Ovary (tissue), 9 donors: ENCODE data around the gene PLEKHO2. TPM values are rescaled to one million over a fixed set of nuclear protein-coding genes. Genes with fewer than 3 reads are reported as not detected.

ENCODE experiments used
- DNase-seq, 5 donors: peaks; one replicate each; pipeline ENCODE4 v3.0.0-alpha.2; 2019 to 2020
- H3K27ac ChIP-seq, 2 donors: fragments of 200-600 bp; one replicate each; pipeline versions ENCODE4 v1.5.1 to v1.8.0; 2019 to 2022
- H3K27me3 ChIP-seq: fragments of 200-600 bp; one replicate; pipeline ENCODE4 v1.8.0; 2022
- H3K36me3 ChIP-seq: fragments of 200-600 bp; sonication (generic); one replicate; pipeline ENCODE4 v1.5.1; 2019
- H3K4me1 ChIP-seq: one replicate; pipeline ENCODE4 v1.8.1; 2013; ENCODE audit warnings: mild to moderate bottlenecking, moderate library complexity; ENCODE audit not compliant: insufficient read depth
- H3K4me3 ChIP-seq: fragments of 200-600 bp; sonication (generic); one replicate; pipeline ENCODE4 v1.5.1; 2017
- H3K9me3 ChIP-seq, 2 donors: fragments of 200-600 bp in 1 of 2; sonication (generic) in 1 of 2; one replicate each; pipeline versions ENCODE4 v1.5.1 to v1.8.1; 2013 to 2019; ENCODE audit warnings: mild to moderate bottlenecking in 1 of 2, moderate library complexity in 1 of 2
- EP300 ChIP-seq: sonication (generic); formaldehyde crosslinking; IDR thresholded peaks from one replicate; pipeline ENCODE4 v1.6.1; 2017; ENCODE audit warnings: antibody characterized with exemption
- POLR2A ChIP-seq: fragments of 450-650 bp; IDR thresholded peaks from one replicate; pipeline ENCODE4 v1.6.1; 2017; ENCODE audit warnings: antibody characterized with exemption, mild to moderate bottlenecking, moderate library complexity
- WGBS, 3 donors: extraction: QIAGEN DNeasy Blood & Tissue Kit in 1 of 3; methylation state at CpG; one replicate each; pipeline versions ENCODE4 v1.1.5 to v1.1.7; 2013 to 2017; 5-methylcytosine and 5-hydroxymethylcytosine counted together
- intact Hi-C, 4 donors: fragments of 100-400 bp; cut with DNase I; formaldehyde crosslinking; loops; one replicate each; pipeline versions ENCODE4 v1.11.0 to v1.15.1; 2022 to 2023
- polyA plus RNA-seq, 2 donors: library from polyadenylated mRNA; stranded (reverse); fragments of 200-250 nt in 1 of 2; fragments of 350-450 nt in 1 of 2; fragmentation: Illumina TruSeq in 1 of 2; extraction: RNeasy Lipid Tissue Mini Kit (QIAGEN cat#74804) in 1 of 2; gene quantifications; one replicate each; pipeline ENCODE4 v1.2.3, GENCODE V29; 2013 to 2014
- total RNA-seq, 7 donors: library from RNA; depleted of rRNA in 2 of 7; stranded (reverse); fragments of >200 nt in 2 of 7; fragmentation: NEBNext Ultra II Directional in 3 of 7; extraction: Animal tissue kit (Norgen Biotek cat#: 25700) in 3 of 7; gene quantifications; one replicate each; pipeline versions ENCODE4 v1.1.0 to v1.2.4, GENCODE V29; 2016 to 2023
- TF ChIP-seq, protein P1 (sequence below), 3 donors: fragments of 450-650 bp in 2 of 3; fragments of 200-600 bp in 1 of 3; IDR thresholded peaks; one replicate each; pipeline versions ENCODE4 v1.5.1 to v1.8.0; 2016 to 2022; ENCODE audit warnings: antibody characterized with exemption in 3 of 3, mild to moderate bottlenecking in 1 of 3
- donor health status: DM: no; HTN: no; CAD: no; lungs with moderate emphysema.
- donor health status: DM: no; HTN: no; CAD: no.
- donor health status: Bipolar disorder and iron deficiency.
- donor health status: DM: yes; HTN: yes; CAD: no.
- donor health status: DM: no; HTN: no; CAD: no.
- donor health status: DM: yes; HTN: yes; CAD: no.

Gene PLEKHO2
- total and polyA plus RNA-seq, 9 donors, result 12.6 to 42.7 (median 27.5) TPM

- Histone ChIP-seq H3K36me3 (no peaks in the 10 kb centered on the region), H3K4me1 (peaks cover 12% of the 10 kb centered on the region), H3K4me3 (no peak overlapping the region), H3K9me3 (no peaks in the 10 kb centered on the region), H3K27ac (no peak overlapping the region), H3K27me3 (no peaks in the 10 kb centered on the region)
- WGBS, 3 donors, result 98 to 100% (median 99%) methylated on average over 5 of the region's 5 CpGs
- no peak for DNase-seq
- no peak for TF ChIP-seq POLR2A
- TF ChIP-seq, protein P1, sequence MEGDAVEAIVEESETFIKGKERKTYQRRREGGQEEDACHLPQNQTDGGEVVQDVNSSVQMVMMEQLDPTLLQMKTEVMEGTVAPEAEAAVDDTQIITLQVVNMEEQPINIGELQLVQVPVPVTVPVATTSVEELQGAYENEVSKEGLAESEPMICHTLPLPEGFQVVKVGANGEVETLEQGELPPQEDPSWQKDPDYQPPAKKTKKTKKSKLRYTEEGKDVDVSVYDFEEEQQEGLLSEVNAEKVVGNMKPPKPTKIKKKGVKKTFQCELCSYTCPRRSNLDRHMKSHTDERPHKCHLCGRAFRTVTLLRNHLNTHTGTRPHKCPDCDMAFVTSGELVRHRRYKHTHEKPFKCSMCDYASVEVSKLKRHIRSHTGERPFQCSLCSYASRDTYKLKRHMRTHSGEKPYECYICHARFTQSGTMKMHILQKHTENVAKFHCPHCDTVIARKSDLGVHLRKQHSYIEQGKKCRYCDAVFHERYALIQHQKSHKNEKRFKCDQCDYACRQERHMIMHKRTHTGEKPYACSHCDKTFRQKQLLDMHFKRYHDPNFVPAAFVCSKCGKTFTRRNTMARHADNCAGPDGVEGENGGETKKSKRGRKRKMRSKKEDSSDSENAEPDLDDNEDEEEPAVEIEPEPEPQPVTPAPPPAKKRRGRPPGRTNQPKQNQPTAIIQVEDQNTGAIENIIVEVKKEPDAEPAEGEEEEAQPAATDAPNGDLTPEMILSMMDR (IDR thresholded peaks at IDR 0.05), result no peak
- no peak for TF ChIP-seq EP300
- intact Hi-C loops, result no loop called here
Measured at GRCh38 chr15:64901141-64901540, 59.4 kb downstream of the PLEKHO2 start.

DNA sequence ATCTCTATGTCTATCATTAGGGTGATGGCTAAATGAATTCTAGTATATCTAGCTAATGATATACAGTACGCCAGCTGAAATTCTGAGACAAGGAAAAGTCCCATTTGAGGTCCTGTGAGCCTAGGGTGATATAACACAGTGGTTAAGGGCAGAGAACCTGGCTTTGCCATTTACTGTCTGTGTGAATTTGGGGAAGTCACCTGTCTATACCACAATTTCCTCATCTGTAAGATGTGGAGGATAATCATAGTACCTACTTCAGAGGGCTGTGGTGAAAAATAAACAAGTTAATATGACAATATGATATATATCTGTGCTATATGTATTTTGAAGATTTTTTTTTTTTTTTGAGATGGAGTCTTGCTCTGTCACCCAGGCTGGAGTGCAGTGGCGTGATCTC, 60.2 kb downstream of the PLEKHO2 start:
- Histone ChIP-seq H3K9me3 (no peaks in the 10 kb centered on the region), H3K27me3 (no peaks in the 10 kb centered on the region), H3K4me1 (peaks cover 10% of the 10 kb centered on the region), H3K4me3 (no peak overlapping the region), H3K27ac (no peak overlapping the region), H3K36me3 (no peaks in the 10 kb centered on the region)
- TF ChIP-seq EP300, result no peak
- TF ChIP-seq POLR2A, result no peak
- intact Hi-C loops, result no loop called here
- no peak for DNase-seq
- 48 to 99% (median 98%) methylated on average over 2 of the region's 2 CpGs for whole genome bisulfite sequencing, 3 donors

- H3K4me1 ChIP-seq, result peaks cover under 1% of the 10 kb centered on the region
- H3K27ac ChIP-seq, result no peak overlapping the region
- no peak for TF ChIP-seq POLR2A
- TF ChIP-seq, protein P1 (IDR thresholded peaks at IDR 0.05), result no peak
- no peak for TF ChIP-seq EP300
- intact Hi-C loops, result no loop called here
- H3K9me3 ChIP-seq, result no peaks in the 10 kb centered on the region
- no peak for DNase-seq
- 46 to 66% (median 59%) methylated on average over 4 of the region's 4 CpGs for WGBS, 3 donors
- H3K4me3 ChIP-seq, result no peak overlapping the region
- H3K27me3 ChIP-seq, result no peaks in the 10 kb centered on the region
- no peaks in the 10 kb centered on the region for H3K36me3 ChIP-seq
Measured at GRCh38 chr15:64902863-64903262, 61.1 kb downstream of the PLEKHO2 start.

DNA sequence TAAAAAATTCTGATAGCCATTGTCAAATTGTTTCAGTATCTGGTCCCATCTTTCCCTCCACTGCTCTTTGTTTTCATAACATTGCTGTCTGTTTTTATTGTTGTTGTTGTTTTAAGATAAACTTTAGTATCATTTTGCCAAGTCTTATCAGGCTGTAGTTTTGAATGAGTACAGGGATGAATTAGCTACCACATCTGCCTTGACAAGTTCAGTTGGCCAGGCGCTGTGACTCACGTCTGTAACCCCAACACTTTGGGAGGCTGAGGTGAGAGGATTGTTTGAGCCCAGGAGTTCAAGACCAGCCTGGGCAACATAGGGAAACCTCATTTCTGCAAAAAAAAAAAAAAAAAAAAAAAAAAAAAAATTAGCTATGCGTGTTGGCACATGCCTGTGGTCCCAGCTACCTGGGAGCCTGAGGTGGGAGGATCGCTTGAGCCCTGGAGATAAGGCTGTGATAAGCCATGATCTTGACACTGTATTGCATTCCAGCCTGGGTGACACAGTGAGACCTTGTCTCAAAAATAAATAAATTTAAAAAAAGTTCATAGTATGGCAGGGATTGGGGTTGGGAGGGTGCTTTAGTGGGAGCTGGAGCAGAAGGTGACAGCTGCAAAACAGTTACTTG, 61.7 kb downstream of the PLEKHO2 start:
- Histone ChIP-seq H3K4me3 (no peak overlapping the region), H3K27ac (no peak overlapping the region), H3K9me3 (no peaks in the 10 kb centered on the region), H3K4me1 (no peaks in the 10 kb centered on the region), H3K36me3 (no peaks in the 10 kb centered on the region), H3K27me3 (no peaks in the 10 kb centered on the region)
- intact Hi-C loops, result no loop called here
- no peak for DNase-seq
- no peak for TF ChIP-seq EP300
- TF ChIP-seq POLR2A, result no peak
- TF ChIP-seq, protein P1 (IDR thresholded peaks at IDR 0.05), result no peak
- 58 to 75% (median 62%) methylated on average over 4 of the region's 4 CpGs for WGBS, 3 donors

DNA sequence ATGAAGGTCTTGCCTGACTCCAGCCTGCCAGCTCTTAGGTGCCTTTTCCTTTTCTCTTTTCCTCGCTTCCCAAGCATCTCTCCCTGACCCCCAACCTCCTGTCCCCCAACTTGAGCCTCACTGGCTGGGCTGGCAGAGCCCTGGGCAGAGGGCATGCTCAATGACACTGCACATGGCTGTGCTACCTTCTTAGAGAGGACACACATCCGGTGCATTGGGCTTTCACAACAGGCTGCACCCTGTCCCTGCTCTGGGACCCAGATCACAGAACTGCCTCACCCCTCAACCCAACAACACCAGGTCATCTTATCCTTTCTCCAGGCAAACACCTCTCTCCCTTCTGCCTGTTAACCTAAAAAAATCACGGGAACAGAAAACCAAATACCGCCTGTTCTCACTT, 62.5 kb downstream of the PLEKHO2 start:
- DNase-seq, result no peak
- no peak for TF ChIP-seq POLR2A
- TF ChIP-seq, protein P1 (IDR thresholded peaks at IDR 0.05), result no peak
- no peak for TF ChIP-seq EP300
- H3K36me3 ChIP-seq, result no peaks in the 10 kb centered on the region
- no peaks in the 10 kb centered on the region for H3K4me1 ChIP-seq
- H3K9me3 ChIP-seq, result no peaks in the 10 kb centered on the region
- no peaks in the 10 kb centered on the region for H3K27me3 ChIP-seq
- intact Hi-C loops, result no loop called here
- no peak overlapping the region for H3K27ac ChIP-seq
- no peak overlapping the region for H3K4me3 ChIP-seq
- 90 to 93% (median 91%) methylated on average over 4 of the region's 4 CpGs for WGBS, 3 donors
